ENCODE data around the gene HGD. TPM values are rescaled to one million over a fixed set of nuclear protein-coding genes. Genes with fewer than 3 reads are reported as not detected.

Gene HGD
- total RNA-seq, 3 donors from 2014 or later: 0.38 to 0.90 (median 0.49) TPM

- H3K4me1 Mint-ChIP-seq (ENCODE audit: low read depth): no peaks in the 10 kb centered on the region
- DNase-seq (no peak), ATAC-seq (no peak)
- peaks cover 10% of the 10 kb centered on the region for H3K27me3 Mint-ChIP-seq (ENCODE audit: low read depth)
- no peak overlapping the region for H3K4me3 Mint-ChIP-seq
- peaks cover 2% of the 10 kb centered on the region for H3K36me3 Mint-ChIP-seq (ENCODE audit: insufficient read depth)
- no peaks in the 10 kb centered on the region for H3K9me3 Mint-ChIP-seq
Measured at GRCh38 chr3:120661106-120661905, 20.7 kb downstream of the HGD start.

- Mint-ChIP-seq H3K9me3 (no peaks in the 10 kb centered on the region), H3K27me3 (ENCODE audit: low read depth) (peaks cover 9% of the 10 kb centered on the region), H3K4me1 (ENCODE audit: low read depth) (no peaks in the 10 kb centered on the region), H3K4me3 (no peak overlapping the region), H3K36me3 (ENCODE audit: insufficient read depth) (peaks cover 2% of the 10 kb centered on the region)
- DNase-seq (no peak), ATAC-seq (no peak)
Measured at GRCh38 chr3:120659834-120660233, 22.2 kb downstream of the HGD start.

- Mint-ChIP-seq H3K4me3 (no peak overlapping the region), H3K4me1 (ENCODE audit: low read depth) (no peaks in the 10 kb centered on the region), H3K36me3 (ENCODE audit: insufficient read depth) (peaks cover 3% of the 10 kb centered on the region), H3K9me3 (no peaks in the 10 kb centered on the region), H3K27me3 (ENCODE audit: low read depth) (peaks cover 8% of the 10 kb centered on the region)
- ATAC-seq: no peak
- no peak for DNase-seq
Measured at GRCh38 chr3:120659285-120659684, 22.8 kb downstream of the HGD start.

GRCh38 chr3:120652896-120653545 lies 29.0 kb downstream of the HGD start:
- no peak for DNase-seq
- Mint-ChIP-seq H3K9me3 (no peaks in the 10 kb centered on the region), H3K36me3 (ENCODE audit: insufficient read depth) (peaks cover 2% of the 10 kb centered on the region), H3K4me3 (no peak overlapping the region), H3K27me3 (ENCODE audit: low read depth) (no peaks in the 10 kb centered on the region), H3K4me1 (ENCODE audit: low read depth) (no peaks in the 10 kb centered on the region)
- ATAC-seq: no peak

- DNase-seq: no peak
- Mint-ChIP-seq H3K9me3 (no peaks in the 10 kb centered on the region), H3K4me1 (ENCODE audit: low read depth) (no peaks in the 10 kb centered on the region), H3K27me3 (ENCODE audit: low read depth) (no peaks in the 10 kb centered on the region), H3K36me3 (ENCODE audit: insufficient read depth) (peaks cover 2% of the 10 kb centered on the region), H3K4me3 (no peak overlapping the region)
- ATAC-seq: no peak
Measured at GRCh38 chr3:120652281-120652680, 29.8 kb downstream of the HGD start.

- no peak overlapping the region for H3K4me3 Mint-ChIP-seq
- peaks cover 2% of the 10 kb centered on the region for H3K36me3 Mint-ChIP-seq (ENCODE audit: insufficient read depth)
- H3K4me1 Mint-ChIP-seq (ENCODE audit: low read depth): no peaks in the 10 kb centered on the region
- no peak for ATAC-seq
- DNase-seq: no peak
- H3K27me3 Mint-ChIP-seq (ENCODE audit: low read depth): no peaks in the 10 kb centered on the region
- no peaks in the 10 kb centered on the region for H3K9me3 Mint-ChIP-seq
Measured at GRCh38 chr3:120650311-120650710, 31.7 kb downstream of the HGD start.

GRCh38 chr3:120649830-120650233 lies 32.2 kb downstream of the HGD start:
- H3K36me3 Mint-ChIP-seq (ENCODE audit: insufficient read depth): peaks cover 2% of the 10 kb centered on the region
- H3K27me3 Mint-ChIP-seq (ENCODE audit: low read depth): no peaks in the 10 kb centered on the region
- no peaks in the 10 kb centered on the region for H3K9me3 Mint-ChIP-seq
- no peaks in the 10 kb centered on the region for H3K4me1 Mint-ChIP-seq (ENCODE audit: low read depth)
- H3K4me3 Mint-ChIP-seq: no peak overlapping the region
- ATAC-seq (no peak), DNase-seq (no peak)

- DNase-seq (no peak), ATAC-seq (no peak)
- Mint-ChIP-seq H3K36me3 (ENCODE audit: insufficient read depth) (no peaks in the 10 kb centered on the region), H3K4me1 (ENCODE audit: low read depth) (no peaks in the 10 kb centered on the region), H3K4me3 (no peak overlapping the region), H3K9me3 (no peaks in the 10 kb centered on the region), H3K27me3 (ENCODE audit: low read depth) (no peaks in the 10 kb centered on the region)
Measured at GRCh38 chr3:120648290-120648689, 33.7 kb downstream of the HGD start.

GRCh38 chr3:120646771-120647432 lies 35.1 kb downstream of the HGD start:
- no peak for DNase-seq
- Mint-ChIP-seq H3K9me3 (no peaks in the 10 kb centered on the region), H3K4me1 (ENCODE audit: low read depth) (no peaks in the 10 kb centered on the region), H3K4me3 (no peak overlapping the region), H3K36me3 (ENCODE audit: insufficient read depth) (no peaks in the 10 kb centered on the region), H3K27me3 (ENCODE audit: low read depth) (no peaks in the 10 kb centered on the region)
- no peak for ATAC-seq

- H3K4me3 Mint-ChIP-seq: no peak overlapping the region
- H3K36me3 Mint-ChIP-seq (ENCODE audit: insufficient read depth): no peaks in the 10 kb centered on the region
- ATAC-seq: no peak
- no peaks in the 10 kb centered on the region for H3K9me3 Mint-ChIP-seq
- peaks cover 3% of the 10 kb centered on the region for H3K4me1 Mint-ChIP-seq (ENCODE audit: low read depth)
- no peak for DNase-seq
- no peaks in the 10 kb centered on the region for H3K27me3 Mint-ChIP-seq (ENCODE audit: low read depth)
Measured at GRCh38 chr3:120645083-120645845, 36.8 kb downstream of the HGD start.

GRCh38 chr3:120642368-120642948 lies 39.6 kb downstream of the HGD start:
- no peak overlapping the region for H3K4me3 Mint-ChIP-seq

GRCh38 chr3:120641696-120642246 lies 40.3 kb downstream of the HGD start:
- no peak for DNase-seq
- no peaks in the 10 kb centered on the region for H3K27me3 Mint-ChIP-seq (ENCODE audit: low read depth)
- H3K9me3 Mint-ChIP-seq: peaks cover 5% of the 10 kb centered on the region
- ATAC-seq: no peak
- no peak overlapping the region for H3K4me3 Mint-ChIP-seq
- peaks cover 10% of the 10 kb centered on the region for H3K4me1 Mint-ChIP-seq (ENCODE audit: low read depth)
- H3K36me3 Mint-ChIP-seq (ENCODE audit: insufficient read depth): peaks cover 3% of the 10 kb centered on the region

More at GRCh38 chr3:120642368-120642948, 39.6 kb downstream of the HGD start:
- Mint-ChIP-seq H3K36me3 (ENCODE audit: insufficient read depth) (peaks cover 3% of the 10 kb centered on the region), H3K4me1 (ENCODE audit: low read depth) (peaks cover 10% of the 10 kb centered on the region), H3K27me3 (ENCODE audit: low read depth) (no peaks in the 10 kb centered on the region), H3K9me3 (peaks cover 5% of the 10 kb centered on the region)
- DNase-seq: no peak
- ATAC-seq: peak in 1 of 2 donors; percentile 52

GRCh38 chr3:120640231-120640630 lies 41.8 kb downstream of the HGD start:
- Mint-ChIP-seq H3K9me3 (peaks cover 5% of the 10 kb centered on the region), H3K4me3 (no peak overlapping the region), H3K27me3 (ENCODE audit: low read depth) (no peaks in the 10 kb centered on the region), H3K36me3 (ENCODE audit: insufficient read depth) (peaks cover 3% of the 10 kb centered on the region), H3K4me1 (ENCODE audit: low read depth) (peaks cover 10% of the 10 kb centered on the region)
- ATAC-seq (no peak), DNase-seq (no peak)
